PC-3 (cell line): ENCODE results near the gene CCNC. TPM values are rescaled to one million over a fixed set of nuclear protein-coding genes. Genes with fewer than 3 reads are reported as not detected.

Experiments used
- ATAC-seq: fragments of 200-7000 bp; cut with Tn5 transposase; 2 replicates; pipeline ENCODE4 v1.9.1; 2020; ENCODE audit warnings: mild to moderate bottlenecking, moderate library complexity
- BruUV-seq: library from RNA; stranded (reverse); fragments of 400-500 nt; replicated peaks from 2 replicates; lab custom pipeline; 2021; lab: Mats Ljungman, UMichigan
- CTCF ChIA-PET: fragments of 300-600 bp; sonication (Branson Sonifier 250); formaldehyde crosslinking; loops from one replicate; lab custom pipeline; 2022; ENCODE audit warnings: antibody characterized with exemption; lab: Charles Lee
- POLR2A ChIA-PET: fragments of 300-600 bp; sonication (Branson Sonifier 250); formaldehyde crosslinking; loops from one replicate; lab custom pipeline; 2022; ENCODE audit warnings: antibody characterized with exemption; ENCODE audit not compliant: unreplicated experiment; lab: Charles Lee
- DNase-seq: peaks from one replicate; pipeline ENCODE4 v3.0.0-alpha.2; 2015
- H2AFZ ChIP-seq: fragments of 300-600 bp; sonication (generic); 2 replicates; pipeline ENCODE4 v1.6.0; 2016; ENCODE audit warnings: antibody characterized with exemption, low read length
- H3F3A ChIP-seq: fragments of 300-600 bp; sonication (generic); one replicate; pipeline ENCODE4 v1.6.0; 2017; ENCODE audit warnings: antibody characterized with exemption, low read length, control low read depth, mild to moderate bottlenecking; ENCODE audit not compliant: unreplicated experiment
- H3K27ac ChIP-seq: fragments of 300-600 bp; sonication (generic); 2 replicates; pipeline ENCODE4 v1.5.1; 2016; ENCODE audit warnings: mild to moderate bottlenecking, low read length
- H3K27me3 ChIP-seq: fragments of 300-600 bp; sonication (generic); 2 replicates; pipeline ENCODE4 v1.6.1; 2016; ENCODE audit warnings: low read length, mixed read lengths
- H3K36me3 ChIP-seq: fragments of 300-600 bp; sonication (generic); 2 replicates; pipeline ENCODE4 v1.6.1; 2016; ENCODE audit warnings: low read depth, mixed run types, low read length, mixed read lengths
- H3K4me1 ChIP-seq: fragments of 300-600 bp; sonication (generic); 2 replicates; pipeline ENCODE4 v1.5.1; 2016; ENCODE audit warnings: low read length; ENCODE audit not compliant: insufficient read depth
- H3K4me2 ChIP-seq: fragments of 300-600 bp; sonication (generic); 2 replicates; pipeline ENCODE4 v1.6.0; 2016; ENCODE audit warnings: low read length
- H3K4me3 ChIP-seq: fragments of 300-600 bp; sonication (generic); 2 replicates; pipeline ENCODE4 v1.5.1; 2016; ENCODE audit warnings: mild to moderate bottlenecking, low read length, mixed read lengths
- H3K79me2 ChIP-seq: fragments of 300-600 bp; sonication (generic); 2 replicates; pipeline ENCODE4 v1.6.1; 2017; ENCODE audit warnings: low read length, mixed read lengths
- H3K9ac ChIP-seq: fragments of 300-600 bp; sonication (generic); 2 replicates; pipeline ENCODE4 v1.6.0; 2016; ENCODE audit warnings: mild to moderate bottlenecking, low read length
- H3K9me2 ChIP-seq: fragments of 300-600 bp; sonication (generic); replicated peaks from 2 replicates; pipeline ENCODE4 v1.6.1; 2016; ENCODE audit warnings: mixed run types, low read length, mixed read lengths
- H3K9me3 ChIP-seq: fragments of 300-600 bp; sonication (generic); 2 replicates; pipeline ENCODE4 v1.6.1; 2016; ENCODE audit warnings: low read length, mixed read lengths
- H4K20me1 ChIP-seq: fragments of 300-600 bp; sonication (generic); 2 replicates; pipeline ENCODE4 v1.6.1; 2016; ENCODE audit warnings: low read length, mixed read lengths
- EZH2 ChIP-seq: fragments of 300-600 bp; sonication (generic); IDR thresholded peaks from one replicate; pipeline ENCODE4 v1.6.1; 2017; ENCODE audit warnings: antibody characterized with exemption, mild to moderate bottlenecking, low read length; ENCODE audit not compliant: unreplicated experiment
- EZH2phosphoT487 ChIP-seq: fragments of 300-600 bp; sonication (generic); IDR thresholded peaks from 2 replicates; pipeline ENCODE4 v1.6.1; 2018; ENCODE audit warnings: mild to moderate bottlenecking, antibody characterized with exemption, low read length, borderline replicate concordance
- intact Hi-C: fragments of 100-400 bp; cut with micrococcal nuclease; formaldehyde crosslinking; loops from 2 replicates; pipeline ENCODE4 v1.9.0; 2023
- total RNA-seq: library from RNA; depleted of rRNA; stranded (reverse); fragments of >200 nt; gene quantifications from 2 replicates; pipeline ENCODE4 v1.2.3, GENCODE V29; 2014
- TF ChIP-seq, protein P1 (sequence below): fragments of 300-600 bp; sonication (generic); conservative IDR thresholded peaks from 2 replicates; pipeline ENCODE4 v1.5.1; 2017; ENCODE audit warnings: antibody characterized with exemption, low read depth, mild to moderate bottlenecking, low read length

CCNC gene
- total RNA-seq, 1 experiment from 2014 or later: 69.3 TPM

- ChIA-PET CTCF (no interaction called here), POLR2A (no interaction called here)
- H3K36me3 ChIP-seq: no peaks in the 10 kb centered on the region
- ATAC-seq (no peak), DNase-seq (no peak)
- H2AFZ ChIP-seq: no peak overlapping the region
- no peaks in the 10 kb centered on the region for H3K79me2 ChIP-seq
- H3K27me3 ChIP-seq: peaks cover 54% of the 10 kb centered on the region
- no peak overlapping the region for H3K27ac ChIP-seq
- H4K20me1 ChIP-seq: no peaks in the 10 kb centered on the region
- H3F3A ChIP-seq: no peaks in the 10 kb centered on the region
- BruUV-seq: no TSS peak
- intact Hi-C loops: no loop called here
- no peaks in the 10 kb centered on the region for H3K4me1 ChIP-seq
- no peak overlapping the region for H3K4me2 ChIP-seq
- TF ChIP-seq, protein P1, sequence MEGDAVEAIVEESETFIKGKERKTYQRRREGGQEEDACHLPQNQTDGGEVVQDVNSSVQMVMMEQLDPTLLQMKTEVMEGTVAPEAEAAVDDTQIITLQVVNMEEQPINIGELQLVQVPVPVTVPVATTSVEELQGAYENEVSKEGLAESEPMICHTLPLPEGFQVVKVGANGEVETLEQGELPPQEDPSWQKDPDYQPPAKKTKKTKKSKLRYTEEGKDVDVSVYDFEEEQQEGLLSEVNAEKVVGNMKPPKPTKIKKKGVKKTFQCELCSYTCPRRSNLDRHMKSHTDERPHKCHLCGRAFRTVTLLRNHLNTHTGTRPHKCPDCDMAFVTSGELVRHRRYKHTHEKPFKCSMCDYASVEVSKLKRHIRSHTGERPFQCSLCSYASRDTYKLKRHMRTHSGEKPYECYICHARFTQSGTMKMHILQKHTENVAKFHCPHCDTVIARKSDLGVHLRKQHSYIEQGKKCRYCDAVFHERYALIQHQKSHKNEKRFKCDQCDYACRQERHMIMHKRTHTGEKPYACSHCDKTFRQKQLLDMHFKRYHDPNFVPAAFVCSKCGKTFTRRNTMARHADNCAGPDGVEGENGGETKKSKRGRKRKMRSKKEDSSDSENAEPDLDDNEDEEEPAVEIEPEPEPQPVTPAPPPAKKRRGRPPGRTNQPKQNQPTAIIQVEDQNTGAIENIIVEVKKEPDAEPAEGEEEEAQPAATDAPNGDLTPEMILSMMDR: no peak
- TF ChIP-seq EZH2phosphoT487 (no peak), EZH2 (no peak)
- no peaks in the 10 kb centered on the region for H3K9me2 ChIP-seq
- H3K9ac ChIP-seq: no peak overlapping the region
- no peaks in the 10 kb centered on the region for H3K9me3 ChIP-seq
- no peak overlapping the region for H3K4me3 ChIP-seq
Observed at GRCh38 chr6:99607416-99608036, 39.1 kb upstream of the CCNC start.

DNA sequence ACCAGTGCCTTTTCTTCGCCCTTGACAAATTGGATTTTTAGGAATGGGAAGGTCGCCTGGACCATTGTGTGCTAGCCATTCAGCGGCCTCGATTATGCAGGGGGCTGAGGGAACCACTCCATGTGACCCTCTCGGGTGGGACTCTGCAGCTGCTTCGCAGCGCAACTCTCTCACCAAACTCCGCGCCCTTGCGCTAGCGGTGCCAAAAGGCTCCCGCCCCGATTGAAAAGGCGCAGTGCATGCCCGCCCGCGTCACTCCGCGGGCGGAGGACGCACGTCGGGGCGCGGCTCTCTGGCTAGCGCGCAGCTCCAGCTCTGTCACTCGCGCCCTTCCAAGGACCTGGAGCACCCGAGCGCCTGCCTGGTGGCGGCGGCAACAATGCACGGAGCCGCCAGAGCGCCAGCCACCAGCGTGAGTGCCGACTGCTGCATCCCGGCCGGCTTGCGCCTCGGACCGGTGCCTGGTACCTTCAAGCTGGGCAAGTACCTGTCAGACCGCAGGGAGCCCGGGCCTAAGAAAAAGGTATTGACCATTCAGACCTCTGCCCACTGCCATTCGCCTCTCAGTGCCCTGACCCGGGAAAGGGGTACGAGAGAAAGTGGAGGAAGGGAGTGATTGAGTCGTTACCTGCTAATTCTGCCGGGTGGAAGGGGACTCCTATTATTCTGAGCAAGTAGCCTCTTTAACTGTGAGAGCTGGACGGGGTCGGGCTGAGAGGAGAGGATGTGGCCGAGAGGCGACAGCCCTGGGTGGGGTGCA, 38.4 kb upstream of the CCNC start, which contains the start of gene PRDM13:
TSS of gene PRDM13 (plus strand) at position 178 of the 760 bp plus-strand sequence. CDS start at position 380, 202 bp downstream.
- no TSS peak for BruUV-seq
- H2AFZ ChIP-seq: no peak within 1 kb of the TSS
- TF ChIP-seq EZH2phosphoT487: no peak
- no peak for TF ChIP-seq EZH2
- TF ChIP-seq, protein P1: no peak
- ChIA-PET CTCF (no interaction called here), POLR2A (no interaction called here)
- H3K4me2 ChIP-seq: no peak within 1 kb of the TSS
- no peak within 1 kb of the TSS for H3K4me3 ChIP-seq
- no peak for DNase-seq
- no peaks in the 10 kb centered on the region for H3K79me2 ChIP-seq
- H3K9me3 ChIP-seq: no peaks in the 10 kb centered on the region
- no peak for ATAC-seq
- no peaks in the 10 kb centered on the region for H3K4me1 ChIP-seq
- H3K9ac ChIP-seq: no peak within 1 kb of the TSS
- H3F3A ChIP-seq: no peaks in the 10 kb centered on the region
- peaks cover 52% of the 10 kb centered on the region for H3K27me3 ChIP-seq
- H3K9me2 ChIP-seq: no peaks in the 10 kb centered on the region
- no peaks in the 10 kb centered on the region for H4K20me1 ChIP-seq
- H3K27ac ChIP-seq: no peak within 1 kb of the TSS
- intact Hi-C loops: no loop called here
- H3K36me3 ChIP-seq: no peaks in the 10 kb centered on the region
